PC-3 (cell line): ENCODE results near the gene PDSS2. TPM values are rescaled to one million over a fixed set of nuclear protein-coding genes. Genes with fewer than 3 reads are reported as not detected.

Experiments
- ATAC-seq: fragments of 200-7000 bp; cut with Tn5 transposase; 2 replicates; pipeline ENCODE4 v1.9.1; 2020; ENCODE audit warnings: mild to moderate bottlenecking, moderate library complexity
- BruUV-seq: library from RNA; stranded (reverse); fragments of 400-500 nt; replicated peaks from 2 replicates; lab custom pipeline; 2021; lab: Mats Ljungman, UMichigan
- CTCF ChIA-PET: fragments of 300-600 bp; sonication (Branson Sonifier 250); formaldehyde crosslinking; loops from one replicate; lab custom pipeline; 2022; ENCODE audit warnings: antibody characterized with exemption; lab: Charles Lee
- POLR2A ChIA-PET: fragments of 300-600 bp; sonication (Branson Sonifier 250); formaldehyde crosslinking; loops from one replicate; lab custom pipeline; 2022; ENCODE audit warnings: antibody characterized with exemption; ENCODE audit not compliant: unreplicated experiment; lab: Charles Lee
- DNase-seq: peaks from one replicate; pipeline ENCODE4 v3.0.0-alpha.2; 2015
- H2AFZ ChIP-seq: fragments of 300-600 bp; sonication (generic); 2 replicates; pipeline ENCODE4 v1.6.0; 2016; ENCODE audit warnings: antibody characterized with exemption, low read length
- H3F3A ChIP-seq: fragments of 300-600 bp; sonication (generic); one replicate; pipeline ENCODE4 v1.6.0; 2017; ENCODE audit warnings: antibody characterized with exemption, low read length, control low read depth, mild to moderate bottlenecking; ENCODE audit not compliant: unreplicated experiment
- H3K27ac ChIP-seq: fragments of 300-600 bp; sonication (generic); 2 replicates; pipeline ENCODE4 v1.5.1; 2016; ENCODE audit warnings: mild to moderate bottlenecking, low read length
- H3K27me3 ChIP-seq: fragments of 300-600 bp; sonication (generic); 2 replicates; pipeline ENCODE4 v1.6.1; 2016; ENCODE audit warnings: low read length, mixed read lengths
- H3K36me3 ChIP-seq: fragments of 300-600 bp; sonication (generic); 2 replicates; pipeline ENCODE4 v1.6.1; 2016; ENCODE audit warnings: low read depth, mixed run types, low read length, mixed read lengths
- H3K4me1 ChIP-seq: fragments of 300-600 bp; sonication (generic); 2 replicates; pipeline ENCODE4 v1.5.1; 2016; ENCODE audit warnings: low read length; ENCODE audit not compliant: insufficient read depth
- H3K4me2 ChIP-seq: fragments of 300-600 bp; sonication (generic); 2 replicates; pipeline ENCODE4 v1.6.0; 2016; ENCODE audit warnings: low read length
- H3K4me3 ChIP-seq: fragments of 300-600 bp; sonication (generic); 2 replicates; pipeline ENCODE4 v1.5.1; 2016; ENCODE audit warnings: mild to moderate bottlenecking, low read length, mixed read lengths
- H3K79me2 ChIP-seq: fragments of 300-600 bp; sonication (generic); 2 replicates; pipeline ENCODE4 v1.6.1; 2017; ENCODE audit warnings: low read length, mixed read lengths
- H3K9ac ChIP-seq: fragments of 300-600 bp; sonication (generic); 2 replicates; pipeline ENCODE4 v1.6.0; 2016; ENCODE audit warnings: mild to moderate bottlenecking, low read length
- H3K9me2 ChIP-seq: fragments of 300-600 bp; sonication (generic); replicated peaks from 2 replicates; pipeline ENCODE4 v1.6.1; 2016; ENCODE audit warnings: mixed run types, low read length, mixed read lengths
- H3K9me3 ChIP-seq: fragments of 300-600 bp; sonication (generic); 2 replicates; pipeline ENCODE4 v1.6.1; 2016; ENCODE audit warnings: low read length, mixed read lengths
- H4K20me1 ChIP-seq: fragments of 300-600 bp; sonication (generic); 2 replicates; pipeline ENCODE4 v1.6.1; 2016; ENCODE audit warnings: low read length, mixed read lengths
- CTCF ChIP-seq: fragments of 300-600 bp; sonication (generic); conservative IDR thresholded peaks from 2 replicates; pipeline ENCODE4 v1.5.1; 2017; ENCODE audit warnings: antibody characterized with exemption, low read depth, mild to moderate bottlenecking, low read length
- EZH2 ChIP-seq: fragments of 300-600 bp; sonication (generic); IDR thresholded peaks from one replicate; pipeline ENCODE4 v1.6.1; 2017; ENCODE audit warnings: antibody characterized with exemption, mild to moderate bottlenecking, low read length; ENCODE audit not compliant: unreplicated experiment
- EZH2phosphoT487 ChIP-seq: fragments of 300-600 bp; sonication (generic); IDR thresholded peaks from 2 replicates; pipeline ENCODE4 v1.6.1; 2018; ENCODE audit warnings: mild to moderate bottlenecking, antibody characterized with exemption, low read length, borderline replicate concordance
- intact Hi-C: fragments of 100-400 bp; cut with micrococcal nuclease; formaldehyde crosslinking; loops from 2 replicates; pipeline ENCODE4 v1.9.0; 2023
- total RNA-seq: library from RNA; depleted of rRNA; stranded (reverse); fragments of >200 nt; gene quantifications from 2 replicates; pipeline ENCODE4 v1.2.3, GENCODE V29; 2014

The PDSS2 gene
- total RNA-seq, 1 experiment from 2014 or later = 6.6 TPM

GRCh38 chr6:107114213-107114925 lies 345.0 kb downstream of the PDSS2 start:
- Histone ChIP-seq H2AFZ (peak overlapping the region; percentile 88), H4K20me1 (no peaks in the 10 kb centered on the region), H3K4me2 (peak overlapping the region; percentile 97), H3K4me3 (peak overlapping the region; percentile 76), H3K27ac (no peak overlapping the region), H3K9ac (peak overlapping the region; percentile 62), H3K27me3 (no peaks in the 10 kb centered on the region), H3K79me2 (peaks cover 11% of the 10 kb centered on the region; the same call in 1 of the 2 replicates), H3K9me2 (no peaks in the 10 kb centered on the region), H3K36me3 (no peaks in the 10 kb centered on the region), H3K9me3 (no peaks in the 10 kb centered on the region), H3F3A (no peaks in the 10 kb centered on the region), H3K4me1 (peaks cover 7% of the 10 kb centered on the region)
- CTCF ChIA-PET = interaction anchor here (0.6 to 1.1 kb wide), 3 partner anchors 19 to 1338 kb away, joined by 3 to 9 read pairs (median 4); no protein-coding TSS in a partner anchor
- BruUV-seq = no TSS peak
- peak; percentile 68 for ATAC-seq
- peak; percentile 57 for TF ChIP-seq CTCF
- no peak for TF ChIP-seq EZH2
- intact Hi-C loops = loop anchor here (10.0 kb wide), 1 partner anchor 780 kb away; no protein-coding TSS in a partner anchor
- DNase-seq = peak; percentile 81
- POLR2A ChIA-PET = no interaction called here

- ATAC-seq = no peak
Measured at GRCh38 chr6:107110200-107110599, 349.2 kb downstream of the PDSS2 start.

More at GRCh38 chr6:107110200-107110599, 349.2 kb downstream of the PDSS2 start:
- Histone ChIP-seq H3K4me2 (no peak overlapping the region), H3K36me3 (no peaks in the 10 kb centered on the region), H3K27ac (no peak overlapping the region), H3K9ac (no peak overlapping the region), H3K27me3 (no peaks in the 10 kb centered on the region), H3K4me1 (peaks cover 7% of the 10 kb centered on the region), H3F3A (no peaks in the 10 kb centered on the region), H4K20me1 (no peaks in the 10 kb centered on the region), H2AFZ (no peak overlapping the region), H3K9me3 (no peaks in the 10 kb centered on the region), H3K9me2 (no peaks in the 10 kb centered on the region), H3K4me3 (no peak overlapping the region), H3K79me2 (peaks cover 11% of the 10 kb centered on the region; the same call in 1 of the 2 replicates)
- BruUV-seq = no TSS peak
- TF ChIP-seq EZH2 = no peak
- no peak for TF ChIP-seq EZH2phosphoT487
- TF ChIP-seq CTCF = no peak
- no peak for DNase-seq
- intact Hi-C loops = loop anchor here (10.0 kb wide), 1 partner anchor 775 kb away; no protein-coding TSS in a partner anchor
- ChIA-PET CTCF (no interaction called here), POLR2A (no interaction called here)
